Activated naive CD8-positive, alpha-beta T cell treated with anti-CD3 and anti-CD28 coated beads for 36 hours (primary cell): ENCODE results near the gene TRIM71. TPM values are rescaled to one million over a fixed set of nuclear protein-coding genes. Genes with fewer than 3 reads are reported as not detected.
"Not testable (repeated sequence)": the region's sequence is repeated elsewhere in the genome, so short reads cannot be mapped to it uniquely, and the experiment has no call there.

Experiments used
- DNase-seq: peaks from one replicate; pipeline ENCODE4 v3.0.0; 2021
- H3K27ac Mint-ChIP-seq: one replicate; pipeline ENCODE4 v1.8.0; 2022; ENCODE audit warnings: mild to moderate bottlenecking, moderate library complexity, mixed read lengths
- H3K27me3 Mint-ChIP-seq: one replicate; pipeline ENCODE4 v1.8.0; 2022; ENCODE audit warnings: mild to moderate bottlenecking, mixed read lengths
- H3K36me3 Mint-ChIP-seq: one replicate; pipeline ENCODE4 v1.8.0; 2021; ENCODE audit warnings: mild to moderate bottlenecking, mixed read lengths
- H3K4me1 Mint-ChIP-seq: one replicate; pipeline ENCODE4 v1.8.0; 2021; ENCODE audit warnings: mixed read lengths
- H3K4me3 Mint-ChIP-seq: one replicate; pipeline ENCODE4 v1.8.0; 2022; ENCODE audit warnings: mild to moderate bottlenecking, moderate library complexity, mixed read lengths
- H3K9me3 Mint-ChIP-seq: one replicate; pipeline ENCODE4 v1.8.0; 2022; ENCODE audit warnings: mixed read lengths
- total RNA-seq, 2 experiments: library from RNA; stranded (reverse); gene quantifications; one replicate each; pipeline ENCODE4 v1.2.3, GENCODE V29; 2021

The TRIM71 gene
- total RNA-seq, 2 experiments from 2014 or later, result 0.10 to 0.14 TPM

DNA sequence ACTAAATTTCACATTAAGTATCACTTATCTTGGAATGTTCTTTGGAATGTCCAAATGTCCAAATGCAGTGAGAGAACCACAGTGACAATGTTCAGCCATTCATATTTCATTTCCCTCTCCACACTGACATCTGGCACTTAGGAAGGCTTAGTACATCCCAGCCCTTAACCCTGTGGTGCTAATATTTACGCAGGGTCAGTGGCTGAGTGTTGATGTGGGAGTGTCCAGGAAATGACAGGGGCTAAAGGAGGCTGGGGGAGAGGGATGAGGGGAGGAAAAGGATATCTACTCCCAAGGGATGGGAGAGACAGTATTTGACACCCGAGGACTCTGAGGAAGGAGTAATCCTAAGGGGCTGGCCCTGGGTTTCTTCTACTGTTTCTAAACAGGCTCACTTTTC, 119.5 kb downstream of the TRIM71 start:
- Mint-ChIP-seq H3K4me3 (no peak overlapping the region), H3K36me3 (no peaks in the 10 kb centered on the region)

DNA sequence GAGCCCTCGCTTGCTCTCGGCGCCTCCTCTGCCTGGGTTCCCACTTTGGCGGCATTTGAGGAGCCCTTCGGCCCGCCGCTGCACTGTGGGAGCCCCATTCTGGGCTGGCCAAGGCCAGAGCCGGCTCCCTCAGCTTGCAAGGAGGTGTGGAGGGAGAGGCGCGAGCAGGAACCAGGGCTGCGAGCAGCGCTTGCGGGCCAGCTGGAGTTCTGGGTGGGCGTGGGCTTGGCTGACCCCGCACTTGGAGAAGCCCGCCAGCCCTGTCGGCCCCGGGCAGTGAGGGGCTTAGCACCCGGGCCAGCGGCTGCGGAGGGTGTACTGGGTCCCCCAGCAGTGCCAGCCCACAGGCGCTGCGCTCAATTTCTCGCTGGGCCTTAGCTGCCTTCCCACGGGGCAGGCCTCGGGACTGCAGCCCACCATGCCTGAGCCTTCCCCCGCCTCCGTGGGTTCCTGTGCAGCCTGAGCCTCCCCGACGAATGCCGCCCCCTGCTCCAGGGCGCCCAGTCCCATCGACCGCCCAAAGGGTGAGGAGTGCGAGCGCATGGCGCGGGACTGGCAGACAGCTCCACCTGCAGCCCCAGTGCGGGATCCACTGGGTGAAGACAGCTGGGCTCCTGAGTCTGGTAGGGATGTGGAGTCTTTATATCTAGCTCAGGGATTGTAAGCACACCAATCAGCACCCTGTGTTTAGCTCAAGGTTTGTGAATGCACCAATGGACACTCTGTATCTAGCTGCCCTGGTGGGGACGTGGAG, 121.9 kb downstream of the TRIM71 start:
- not testable (repeated sequence) for H3K4me3 Mint-ChIP-seq, H3K36me3 Mint-ChIP-seq, H3K4me1 Mint-ChIP-seq, H3K27ac Mint-ChIP-seq, DNase-seq, H3K27me3 Mint-ChIP-seq, H3K9me3 Mint-ChIP-seq

More for the DNA sequence above, 119.5 kb downstream of the TRIM71 start:
- Mint-ChIP-seq H3K9me3 (no peaks in the 10 kb centered on the region), H3K27me3 (no peaks in the 10 kb centered on the region), H3K4me1 (no peaks in the 10 kb centered on the region), H3K27ac (no peak overlapping the region)
- DNase-seq, result no peak

DNA sequence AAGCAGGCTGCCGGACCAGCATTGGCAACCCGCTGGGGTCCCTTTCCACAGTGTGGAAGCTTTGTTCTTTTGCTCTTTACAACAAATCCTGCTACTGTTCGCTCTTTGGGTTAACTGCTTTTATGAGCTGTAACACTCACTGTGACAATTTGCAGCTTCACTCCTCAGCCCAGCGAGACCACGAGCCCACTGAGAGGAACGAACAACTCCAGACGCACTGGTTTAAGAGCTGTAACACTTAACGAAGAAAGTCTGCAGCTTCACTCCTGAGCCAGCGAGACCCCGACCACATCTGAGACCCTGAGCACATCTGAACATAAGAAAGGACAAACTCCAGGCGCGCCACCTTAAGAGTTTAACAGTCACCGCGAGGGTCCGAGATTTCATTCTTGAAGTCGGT, 122.9 kb downstream of the TRIM71 start:
- Mint-ChIP-seq H3K4me1 (no peaks in the 10 kb centered on the region), H3K27ac (no peak overlapping the region), H3K36me3 (no peaks in the 10 kb centered on the region), H3K27me3 (no peaks in the 10 kb centered on the region), H3K4me3 (no peak overlapping the region), H3K9me3 (no peaks in the 10 kb centered on the region)
- DNase-seq, result no peak

DNA sequence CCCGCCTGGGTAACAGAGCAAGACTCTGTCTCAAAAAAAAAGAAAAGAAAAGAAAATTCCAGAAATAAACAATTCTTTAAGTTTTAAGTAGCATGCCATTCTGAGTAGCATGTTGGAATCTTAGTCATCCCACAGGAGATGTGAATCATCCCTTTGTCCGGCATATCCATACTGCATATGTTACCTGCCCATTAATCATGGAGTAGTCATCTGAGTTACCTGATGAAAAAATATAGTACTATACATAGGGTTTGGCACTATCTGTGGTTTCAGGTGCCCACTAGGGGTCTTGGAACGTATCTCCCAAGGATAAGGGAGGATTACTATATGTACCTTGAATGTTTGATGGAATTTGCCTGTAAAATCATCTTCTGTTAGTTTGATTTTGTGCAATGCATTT, 127.3 kb downstream of the TRIM71 start:
- no peak overlapping the region for H3K27ac Mint-ChIP-seq
- no peaks in the 10 kb centered on the region for H3K36me3 Mint-ChIP-seq
- no peaks in the 10 kb centered on the region for H3K9me3 Mint-ChIP-seq
- H3K4me3 Mint-ChIP-seq, result no peak overlapping the region
- H3K4me1 Mint-ChIP-seq, result peaks cover 17% of the 10 kb centered on the region
- H3K27me3 Mint-ChIP-seq, result peaks cover 10% of the 10 kb centered on the region
- no peak for DNase-seq

DNA sequence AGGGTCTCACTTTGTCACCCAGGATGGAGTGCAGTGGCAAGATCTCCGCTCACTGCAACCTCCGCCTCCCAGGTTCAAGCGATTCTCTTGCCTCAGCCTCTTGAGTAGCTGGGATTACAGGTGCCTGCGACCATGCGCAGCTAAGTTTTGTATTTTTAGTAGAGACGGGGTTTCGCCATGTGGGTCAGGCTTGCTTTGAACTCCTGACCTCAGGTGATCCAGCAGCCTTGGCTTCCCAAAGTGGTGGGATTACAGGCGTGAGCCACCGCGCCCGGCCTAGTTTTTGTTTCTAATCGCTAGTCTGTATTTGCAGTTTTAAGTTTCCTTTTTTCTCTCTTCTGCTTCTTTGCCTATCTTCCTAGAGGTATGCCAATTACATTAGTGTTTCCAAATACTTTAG, 127.8 kb downstream of the TRIM71 start:
- peaks cover 18% of the 10 kb centered on the region for H3K4me1 Mint-ChIP-seq
- H3K27me3 Mint-ChIP-seq, result peaks cover 10% of the 10 kb centered on the region
- H3K4me3 Mint-ChIP-seq, H3K9me3 Mint-ChIP-seq, H3K27ac Mint-ChIP-seq, DNase-seq, H3K36me3 Mint-ChIP-seq: not testable (repeated sequence)

DNA sequence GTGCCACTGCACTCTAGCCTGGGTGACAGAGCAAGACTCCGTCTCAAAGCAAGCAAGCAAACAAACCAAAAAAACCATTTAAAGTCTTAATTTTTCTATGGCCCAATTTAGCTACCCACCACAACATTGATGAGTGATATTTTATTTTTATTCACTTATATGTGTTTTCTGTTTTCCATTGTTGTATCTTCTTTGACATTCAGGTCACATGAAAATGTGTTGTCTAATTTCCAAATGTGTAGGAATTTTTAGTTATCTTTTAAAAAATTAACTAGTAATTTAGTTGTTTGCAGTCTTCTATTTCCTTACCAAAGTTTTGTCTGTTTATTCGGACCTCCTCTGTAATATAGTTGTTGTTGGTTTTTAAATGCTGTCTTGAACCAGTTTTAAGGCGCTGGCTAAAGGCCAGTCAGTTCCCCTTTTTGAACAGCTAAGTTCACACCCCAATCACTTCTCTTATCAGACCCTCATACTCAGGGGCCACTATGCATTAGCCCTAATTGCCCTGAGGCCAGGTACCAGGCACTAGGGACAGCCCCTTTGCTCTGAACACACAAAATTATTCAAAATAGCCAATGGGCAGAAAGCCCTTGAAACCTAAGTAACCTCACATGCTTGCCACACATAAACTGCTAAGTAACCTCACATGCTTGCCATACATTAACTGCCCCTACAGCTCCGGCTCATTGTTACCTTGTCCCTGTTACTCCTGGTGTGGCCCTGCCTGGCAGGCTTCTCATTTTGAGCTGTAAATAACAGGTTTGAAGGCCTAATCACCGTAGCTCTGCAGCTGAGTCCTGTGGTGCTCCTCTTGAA, 129.4 kb downstream of the TRIM71 start:
- no peak overlapping the region for H3K27ac Mint-ChIP-seq
- H3K4me1 Mint-ChIP-seq, result peaks cover 30% of the 10 kb centered on the region
- no peaks in the 10 kb centered on the region for H3K9me3 Mint-ChIP-seq
- no peak overlapping the region for H3K4me3 Mint-ChIP-seq
- H3K27me3 Mint-ChIP-seq, result peaks cover 14% of the 10 kb centered on the region
- DNase-seq, result no peak
- no peaks in the 10 kb centered on the region for H3K36me3 Mint-ChIP-seq

Other genes with a start within 250 kb of the TRIM71 start
- gene DYNC1LI1, start 247.1 kb upstream of the TRIM71 start, total RNA-seq, result 10 to 100 TPM; 34.7 to 36.1 TPM
- 10 to 100 TPM; 70.1 to 74.0 TPM for gene CNOT10, start 132.8 kb upstream of the TRIM71 start, total RNA-seq
- gene CCR4, start 133.6 kb downstream of the TRIM71 start, total RNA-seq, result 1 to 10 TPM; 8.1 to 8.8 TPM